Activated CD8-positive, alpha-beta T cell treated with anti-CD3 and anti-CD28 coated beads, Interleukin-2, amount 10 ng/mL, durations not matched to agents 7 days and 5 days (primary cell): Measurements from ENCODE around the gene BLTP1. TPM values are rescaled to one million over a fixed set of nuclear protein-coding genes. Genes with fewer than 3 reads are reported as not detected.
"Not testable (repeated sequence)": the region's sequence is repeated elsewhere in the genome, so short reads cannot be mapped to it uniquely, and the experiment has no call there.

Experiments
- ATAC-seq: fragments of 150-1000 bp; cut with Tn5 transposase; one replicate; pipeline ENCODE4 v1.10.0; 2021; ENCODE audit warnings: moderate library complexity
- CTCF ChIA-PET: fragments of 350-600 bp; sonication (Branson Sonifier 250); formaldehyde crosslinking; loops from one replicate; lab custom pipeline; 2021; ENCODE audit warnings: antibody characterized with exemption; lab: Charles Lee
- POLR2A ChIA-PET: fragments of 350-600 bp; sonication (Branson Sonifier 250); formaldehyde crosslinking; loops from one replicate; lab custom pipeline; 2021; ENCODE audit warnings: antibody characterized with exemption; lab: Charles Lee
- DNase-seq: peaks from one replicate; pipeline ENCODE4 v3.0.0-alpha.2; 2020
- H3K27ac Mint-ChIP-seq: one replicate; pipeline ENCODE4 v1.8.0; 2021; ENCODE audit warnings: mild to moderate bottlenecking, mixed read lengths
- H3K27me3 Mint-ChIP-seq: one replicate; pipeline ENCODE4 v1.8.0; 2021; ENCODE audit warnings: low read depth, mixed read lengths
- H3K36me3 Mint-ChIP-seq: one replicate; pipeline ENCODE4 v1.8.0; 2021; ENCODE audit warnings: low read depth, mixed read lengths
- H3K4me1 Mint-ChIP-seq: one replicate; pipeline ENCODE4 v1.8.0; 2021; ENCODE audit warnings: low read depth, mixed read lengths
- H3K4me3 Mint-ChIP-seq: one replicate; pipeline ENCODE4 v1.8.0; 2021; ENCODE audit warnings: mild to moderate bottlenecking, mixed read lengths
- H3K9me3 Mint-ChIP-seq: one replicate; pipeline ENCODE4 v1.8.0; 2022; ENCODE audit warnings: mixed read lengths; ENCODE audit not compliant: insufficient read depth
- total RNA-seq, 2 experiments: library from RNA; stranded (reverse); gene quantifications; one replicate each; pipeline ENCODE4 v1.2.3, GENCODE V29; 2021

BLTP1 gene, protein sequence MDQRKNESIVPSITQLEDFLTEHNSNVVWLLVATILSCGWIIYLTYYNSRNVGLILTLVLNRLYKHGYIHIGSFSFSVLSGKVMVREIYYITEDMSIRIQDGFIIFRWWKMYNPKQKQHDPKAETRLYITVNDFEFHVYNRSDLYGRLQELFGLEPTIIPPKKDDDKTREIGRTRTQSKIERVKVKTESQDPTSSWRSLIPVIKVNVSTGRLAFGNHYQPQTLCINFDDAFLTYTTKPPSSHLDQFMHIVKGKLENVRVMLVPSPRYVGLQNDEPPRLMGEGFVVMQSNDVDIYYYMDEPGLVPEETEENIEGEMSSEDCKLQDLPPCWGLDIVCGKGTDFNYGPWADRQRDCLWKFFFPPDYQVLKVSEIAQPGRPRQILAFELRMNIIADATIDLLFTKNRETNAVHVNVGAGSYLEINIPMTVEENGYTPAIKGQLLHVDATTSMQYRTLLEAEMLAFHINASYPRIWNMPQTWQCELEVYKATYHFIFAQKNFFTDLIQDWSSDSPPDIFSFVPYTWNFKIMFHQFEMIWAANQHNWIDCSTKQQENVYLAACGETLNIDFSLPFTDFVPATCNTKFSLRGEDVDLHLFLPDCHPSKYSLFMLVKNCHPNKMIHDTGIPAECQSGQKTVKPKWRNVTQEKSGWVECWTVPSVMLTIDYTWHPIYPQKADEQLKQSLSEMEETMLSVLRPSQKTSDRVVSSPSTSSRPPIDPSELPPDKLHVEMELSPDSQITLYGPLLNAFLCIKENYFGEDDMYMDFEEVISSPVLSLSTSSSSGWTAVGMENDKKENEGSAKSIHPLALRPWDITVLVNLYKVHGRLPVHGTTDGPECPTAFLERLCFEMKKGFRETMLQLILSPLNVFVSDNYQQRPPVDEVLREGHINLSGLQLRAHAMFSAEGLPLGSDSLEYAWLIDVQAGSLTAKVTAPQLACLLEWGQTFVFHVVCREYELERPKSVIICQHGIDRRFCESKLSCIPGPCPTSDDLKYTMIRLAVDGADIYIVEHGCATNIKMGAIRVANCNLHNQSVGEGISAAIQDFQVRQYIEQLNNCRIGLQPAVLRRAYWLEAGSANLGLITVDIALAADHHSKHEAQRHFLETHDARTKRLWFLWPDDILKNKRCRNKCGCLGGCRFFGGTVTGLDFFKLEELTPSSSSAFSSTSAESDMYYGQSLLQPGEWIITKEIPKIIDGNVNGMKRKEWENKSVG (N-terminal part only)
- total RNA-seq = 10 to 100 TPM; 34.0 to 35.4 TPM

GRCh38 chr4:122151982-122152710 lies at the start of gene BLTP1:
TSS of gene BLTP1 (plus strand) at chr4:122152331. CDS start at chr4:122170648, 18,317 bp downstream.
- Mint-ChIP-seq H3K4me1 (peaks cover 46% of the 10 kb centered on the region), H3K4me3 (peak within 1 kb of the TSS; percentile 93), H3K27me3 (no peaks in the 10 kb centered on the region), H3K36me3 (peaks cover 26% of the 10 kb centered on the region), H3K27ac (peak within 1 kb of the TSS; percentile 95), H3K9me3 (no peaks in the 10 kb centered on the region)
- ChIA-PET POLR2A (interaction anchor here (0.7 to 2.0 kb wide), 4 partner anchors 10 to 34 kb away, joined by 3 to 7 read pairs (median 4); no protein-coding TSS in a partner anchor), CTCF (interaction anchor here (1.0 to 1.7 kb wide), 2 partner anchors 18 to 21 kb away, joined by 3 to 7 read pairs; no protein-coding TSS in a partner anchor)
- peak; percentile 89 for DNase-seq
- ATAC-seq = peak; percentile 95

DNA sequence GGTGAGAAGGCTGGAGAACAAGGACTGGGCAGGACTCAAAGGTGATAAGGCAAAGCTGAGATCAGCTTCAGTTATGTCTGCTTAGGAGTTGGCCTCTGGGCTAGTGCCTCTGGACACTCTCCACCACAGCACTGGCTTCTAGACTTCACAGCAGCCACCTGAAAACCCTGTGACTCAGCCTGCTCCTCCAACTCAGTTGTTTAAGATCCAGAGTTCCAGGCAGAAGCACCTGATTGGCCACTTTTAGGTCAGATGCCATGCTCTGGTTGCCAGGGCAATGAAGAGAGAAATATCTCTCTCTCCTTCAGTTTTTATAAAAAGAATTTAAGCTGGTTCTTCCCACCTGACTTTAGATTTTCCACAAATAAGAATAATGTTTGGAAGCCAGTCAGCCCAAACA lies 47.9 kb upstream of the BLTP1 start:
- Mint-ChIP-seq H3K36me3 (no peaks in the 10 kb centered on the region), H3K4me3 (no peak overlapping the region), H3K27ac (no peak overlapping the region), H3K4me1 (peaks cover 15% of the 10 kb centered on the region), H3K27me3 (peaks cover 12% of the 10 kb centered on the region), H3K9me3 (no peaks in the 10 kb centered on the region)
- CTCF ChIA-PET = no interaction called here
- no peak for ATAC-seq
- DNase-seq = no peak
- POLR2A ChIA-PET = no interaction called here

DNA sequence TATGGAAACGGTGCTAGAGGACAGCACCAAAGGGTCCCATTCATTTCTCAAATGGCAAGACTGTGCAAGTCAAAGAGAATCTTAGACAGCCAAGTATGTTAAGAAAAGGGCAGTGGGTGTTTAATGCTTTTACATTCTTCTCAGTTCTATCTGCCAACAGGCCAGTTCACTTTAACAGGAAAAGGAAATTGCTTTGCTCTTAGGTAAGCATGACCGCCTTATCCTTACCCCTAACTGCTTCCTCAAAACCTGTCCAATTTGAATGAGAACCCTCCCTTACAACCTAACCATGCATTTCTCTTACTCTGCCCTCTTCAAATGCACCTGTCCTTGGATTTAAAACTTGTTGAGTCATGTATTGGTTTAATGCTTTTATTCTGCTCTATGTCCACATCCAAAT lies 44.5 kb upstream of the BLTP1 start:
- no peak overlapping the region for H3K27ac Mint-ChIP-seq
- no peak overlapping the region for H3K4me3 Mint-ChIP-seq
- ChIA-PET CTCF (no interaction called here), POLR2A (no interaction called here)
- no peaks in the 10 kb centered on the region for H3K9me3 Mint-ChIP-seq
- H3K4me1 Mint-ChIP-seq = peaks cover 15% of the 10 kb centered on the region
- peaks cover 10% of the 10 kb centered on the region for H3K27me3 Mint-ChIP-seq
- no peak for DNase-seq
- no peaks in the 10 kb centered on the region for H3K36me3 Mint-ChIP-seq
- no peak for ATAC-seq

GRCh38 chr4:122110304-122110703 lies 41.8 kb upstream of the BLTP1 start:
- ATAC-seq, H3K27me3 Mint-ChIP-seq, POLR2A ChIA-PET, H3K27ac Mint-ChIP-seq, H3K9me3 Mint-ChIP-seq, H3K4me3 Mint-ChIP-seq, H3K36me3 Mint-ChIP-seq, DNase-seq, CTCF ChIA-PET: not testable (repeated sequence)
- H3K4me1 Mint-ChIP-seq = peaks cover 15% of the 10 kb centered on the region

DNA sequence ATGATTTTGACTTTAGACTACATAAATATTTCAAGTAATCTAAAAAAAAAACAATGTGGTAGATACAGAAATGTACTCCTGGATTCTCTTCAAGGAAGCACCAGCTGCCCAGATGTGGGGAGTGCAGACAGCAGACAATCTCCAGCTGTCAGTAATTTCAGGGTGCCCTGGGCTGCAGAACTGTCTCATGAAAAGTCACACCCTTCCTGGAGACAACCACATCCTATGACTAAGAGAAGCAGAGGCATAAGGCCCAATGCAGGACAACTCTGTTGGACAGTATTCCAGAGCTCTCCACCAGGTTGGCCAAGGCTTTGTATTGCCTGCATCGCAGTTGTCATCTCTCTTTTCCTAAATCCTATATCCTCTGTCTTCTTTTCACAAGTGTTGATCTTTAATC lies 34.4 kb upstream of the BLTP1 start:
- ChIA-PET POLR2A (interaction anchor here (1.0 to 1.1 kb wide), 2 partner anchors 14 to 34 kb away, joined by 3 read pairs; partner anchors contain the start of gene BLTP1), CTCF (interaction anchor here (1.4 to 1.5 kb wide), 2 partner anchors 13 to 14 kb away, joined by 4 read pairs; no protein-coding TSS in a partner anchor)
- DNase-seq = peak; percentile 30
- Mint-ChIP-seq H3K36me3 (peaks cover 5% of the 10 kb centered on the region), H3K27me3 (no peaks in the 10 kb centered on the region), H3K27ac (peak overlapping the region; percentile 61), H3K4me1 (peaks cover 21% of the 10 kb centered on the region), H3K4me3 (no peak overlapping the region), H3K9me3 (peaks cover 7% of the 10 kb centered on the region)
- ATAC-seq = peak; percentile 75

- peak overlapping the region; percentile 61 for H3K27ac Mint-ChIP-seq
- peaks cover 21% of the 10 kb centered on the region for H3K4me1 Mint-ChIP-seq
- H3K9me3 Mint-ChIP-seq = peaks cover 10% of the 10 kb centered on the region
- DNase-seq (no peak), ATAC-seq (no peak)
- no peak overlapping the region for H3K4me3 Mint-ChIP-seq
- peaks cover 5% of the 10 kb centered on the region for H3K36me3 Mint-ChIP-seq
- ChIA-PET CTCF (interaction anchor here (1.4 to 1.5 kb wide), 2 partner anchors 12 to 13 kb away, joined by 4 read pairs; no protein-coding TSS in a partner anchor), POLR2A (interaction anchor here (1.0 to 1.1 kb wide), 2 partner anchors 13 to 34 kb away, joined by 3 read pairs; partner anchors contain the start of gene BLTP1)
- no peaks in the 10 kb centered on the region for H3K27me3 Mint-ChIP-seq
These were observed 33.9 kb upstream of the BLTP1 start for GRCh38 chr4:122118243-122118642.

DNA sequence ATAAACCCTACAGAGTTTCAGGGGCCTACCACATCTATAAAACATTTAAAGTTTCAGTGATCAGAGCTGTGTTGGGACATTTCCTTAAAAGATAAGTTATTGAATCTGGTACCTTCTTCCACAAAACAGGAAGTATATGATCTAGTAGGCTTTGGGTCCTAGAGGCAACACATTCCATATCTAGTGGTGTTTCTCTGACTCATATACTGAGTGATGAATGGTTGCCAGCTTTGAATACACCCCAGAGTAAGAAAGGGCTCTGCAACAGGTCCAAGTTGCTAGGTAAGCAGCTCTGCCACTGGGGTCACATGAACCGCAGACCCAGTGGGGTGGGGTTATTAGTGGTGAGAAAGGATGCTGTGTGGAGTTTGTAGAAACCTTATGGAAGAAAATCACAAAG lies 32.4 kb upstream of the BLTP1 start:
- H3K36me3 Mint-ChIP-seq = peaks cover 5% of the 10 kb centered on the region
- POLR2A ChIA-PET = no interaction called here
- peaks cover 21% of the 10 kb centered on the region for H3K4me1 Mint-ChIP-seq
- ATAC-seq (no peak), DNase-seq (no peak)
- no peaks in the 10 kb centered on the region for H3K27me3 Mint-ChIP-seq
- peaks cover 21% of the 10 kb centered on the region for H3K9me3 Mint-ChIP-seq
- no peak overlapping the region for H3K27ac Mint-ChIP-seq
- no peak overlapping the region for H3K4me3 Mint-ChIP-seq
- CTCF ChIA-PET = no interaction called here

- CTCF ChIA-PET = no interaction called here
- no peaks in the 10 kb centered on the region for H3K27me3 Mint-ChIP-seq
- POLR2A ChIA-PET = interaction anchor here (0.7 kb wide), 1 partner anchor 24 kb away, joined by 4 read pairs; no protein-coding TSS in a partner anchor
- peaks cover 5% of the 10 kb centered on the region for H3K36me3 Mint-ChIP-seq
- ATAC-seq = no peak
- H3K9me3 Mint-ChIP-seq = peaks cover 25% of the 10 kb centered on the region
- no peak overlapping the region for H3K27ac Mint-ChIP-seq
- H3K4me3 Mint-ChIP-seq = no peak overlapping the region
- no peak for DNase-seq
- peaks cover 18% of the 10 kb centered on the region for H3K4me1 Mint-ChIP-seq
These were observed 30.5 kb upstream of the BLTP1 start for GRCh38 chr4:122121593-122121992.

- H3K27ac Mint-ChIP-seq = no peak overlapping the region
- H3K27me3 Mint-ChIP-seq = no peaks in the 10 kb centered on the region
- peaks cover 5% of the 10 kb centered on the region for H3K36me3 Mint-ChIP-seq
- H3K4me1 Mint-ChIP-seq = peaks cover 13% of the 10 kb centered on the region
- H3K9me3 Mint-ChIP-seq = peaks cover 25% of the 10 kb centered on the region
- H3K4me3 Mint-ChIP-seq = no peak overlapping the region
- no peak for ATAC-seq
- no peak for DNase-seq
- CTCF ChIA-PET = no interaction called here
- POLR2A ChIA-PET = interaction anchor here (0.7 kb wide), 1 partner anchor 23 kb away, joined by 4 read pairs; no protein-coding TSS in a partner anchor
These were observed 30.0 kb upstream of the BLTP1 start for GRCh38 chr4:122122083-122122482.

DNA sequence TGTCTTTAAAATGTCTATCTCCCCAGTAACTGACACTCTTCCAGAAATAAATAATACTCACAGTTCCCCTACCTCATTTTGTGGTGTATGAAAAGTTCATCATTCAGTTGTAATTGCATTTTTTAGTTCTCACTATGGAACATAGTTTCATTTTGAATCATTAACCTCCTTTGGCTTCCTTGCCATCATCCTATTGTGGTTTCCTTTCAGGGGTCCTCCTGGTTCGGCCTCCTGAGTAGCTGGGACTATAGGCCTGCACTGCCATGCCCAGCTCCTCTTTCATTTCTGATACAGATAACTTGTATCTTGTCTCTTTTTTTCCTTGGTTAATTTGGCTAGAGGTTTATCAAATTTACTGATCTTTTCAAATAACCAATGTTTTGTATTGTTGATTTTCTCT lies 23.1 kb upstream of the BLTP1 start:
- ATAC-seq (no peak), DNase-seq (no peak)
- Mint-ChIP-seq H3K27me3 (no peaks in the 10 kb centered on the region), H3K27ac (peak overlapping the region; percentile 1), H3K4me3 (no peak overlapping the region), H3K36me3 (peaks cover 33% of the 10 kb centered on the region), H3K4me1 (peaks cover 44% of the 10 kb centered on the region), H3K9me3 (peaks cover 34% of the 10 kb centered on the region)
- ChIA-PET POLR2A (no interaction called here), CTCF (no interaction called here)
